GM23338 (cell line): Measurements from ENCODE around the gene FAM222A. TPM values are rescaled to one million over a fixed set of nuclear protein-coding genes. Genes with fewer than 3 reads are reported as not detected.

Experiments used
- ATAC-seq: fragments of 200-7000 bp; cut with Tn5 transposase; 3 replicates; pipeline ENCODE4 v1.9.1; 2020
- DNase-seq: peaks from one replicate; pipeline ENCODE4 v3.0.0-alpha.2; 2015; ENCODE audit warnings: low spot score
- H2AFZ ChIP-seq: fragments of 200-600 bp; sonication (generic); 2 replicates; pipeline ENCODE4 v1.8.0; 2016; ENCODE audit warnings: antibody characterized with exemption, mild to moderate bottlenecking, moderate library complexity
- H3F3A ChIP-seq: fragments of 200-600 bp; sonication (generic); replicated peaks from 2 replicates; pipeline ENCODE4 v1.8.0; 2017; ENCODE audit warnings: antibody characterized with exemption, mixed run types, low read depth
- H3K27ac ChIP-seq: fragments of 200-600 bp; sonication (generic); 2 replicates; pipeline ENCODE4 v1.6.1; 2016; ENCODE audit warnings: low read depth
- H3K27me3 ChIP-seq: fragments of 200-600 bp; sonication (generic); 2 replicates; pipeline ENCODE4 v1.8.0; 2016; ENCODE audit warnings: mild to moderate bottlenecking, mixed run types, moderate library complexity; ENCODE audit not compliant: insufficient read depth
- H3K36me3 ChIP-seq: fragments of 200-600 bp; sonication (generic); 2 replicates; pipeline ENCODE4 v1.8.0; 2016; ENCODE audit warnings: mild to moderate bottlenecking; ENCODE audit not compliant: insufficient read depth
- H3K4me1 ChIP-seq: fragments of 200-600 bp; sonication (generic); 2 replicates; pipeline ENCODE4 v1.8.0; 2016; ENCODE audit warnings: mild to moderate bottlenecking, moderate library complexity; ENCODE audit not compliant: insufficient read depth
- H3K4me2 ChIP-seq: fragments of 200-600 bp; sonication (generic); 2 replicates; pipeline ENCODE4 v1.7.1; 2017; ENCODE audit warnings: mixed run types
- H3K4me3 ChIP-seq: fragments of 200-600 bp; sonication (generic); 2 replicates; pipeline ENCODE4 v1.6.1; 2016; ENCODE audit warnings: mixed run types
- H3K79me2 ChIP-seq: fragments of 200-600 bp; sonication (generic); replicated peaks from 2 replicates; pipeline ENCODE4 v1.8.0; 2017; ENCODE audit warnings: mild to moderate bottlenecking; ENCODE audit not compliant: insufficient read depth
- H3K9me2 ChIP-seq: fragments of 200-600 bp; sonication (generic); 2 replicates; pipeline ENCODE4 v1.8.0; 2017; ENCODE audit not compliant: insufficient read depth
- H4K20me1 ChIP-seq: fragments of 200-600 bp; sonication (generic); replicated peaks from 2 replicates; pipeline ENCODE4 v1.8.0; 2017; ENCODE audit warnings: mild to moderate bottlenecking; ENCODE audit not compliant: insufficient read depth
- H3K27ac Mint-ChIP-seq: 2 replicates; pipeline ENCODE4 v1.8.0; 2020; ENCODE audit warnings: inconsistent platforms, mild to moderate bottlenecking, moderate library complexity, mixed read lengths
- H3K27me3 Mint-ChIP-seq: 3 replicates; pipeline ENCODE4 v1.8.0; 2022; ENCODE audit warnings: low read depth, mild to moderate bottlenecking, moderate library complexity, mixed read lengths, inconsistent platforms; ENCODE audit not compliant: insufficient read depth, poor library complexity
- H3K36me3 Mint-ChIP-seq: 3 replicates; pipeline ENCODE4 v1.8.0; 2021; ENCODE audit warnings: low read depth, mild to moderate bottlenecking, inconsistent platforms, moderate library complexity, mixed read lengths
- H3K4me1 Mint-ChIP-seq: 3 replicates; pipeline ENCODE4 v1.8.0; 2020; ENCODE audit warnings: mild to moderate bottlenecking, inconsistent platforms, mixed read lengths
- H3K4me3 Mint-ChIP-seq: 3 replicates; pipeline ENCODE4 v1.8.0; 2021; ENCODE audit warnings: moderate library complexity, mild to moderate bottlenecking, inconsistent platforms, mixed read lengths
- H3K9me3 Mint-ChIP-seq: 3 replicates; pipeline ENCODE4 v1.8.0; 2020; ENCODE audit warnings: moderate library complexity, mild to moderate bottlenecking, inconsistent platforms, mixed read lengths
- CREB1 ChIP-seq: fragments of 250-450 bp; sonication (Bioruptor Pico); IDR thresholded peaks from 2 replicates; pipeline ENCODE4 v1.5.0; 2020; ENCODE audit warnings: low read depth, mild to moderate bottlenecking, moderate library complexity
- EZH2 ChIP-seq: fragments of 200-600 bp; sonication (generic); IDR thresholded peaks from one replicate; pipeline ENCODE4 v1.8.0; 2017; ENCODE audit warnings: antibody characterized with exemption, mild to moderate bottlenecking, low read depth; ENCODE audit not compliant: unreplicated experiment
- EZH2phosphoT487 ChIP-seq: fragments of 200-600 bp; sonication (generic); IDR thresholded peaks from one replicate; pipeline ENCODE4 v1.8.1; 2018; ENCODE audit warnings: antibody characterized with exemption; ENCODE audit not compliant: unreplicated experiment
- JUNB ChIP-seq: IDR thresholded peaks from one replicate; pipeline ENCODE4 v1.6.1; 2016; ENCODE audit warnings: antibody characterized with exemption; ENCODE audit not compliant: unreplicated experiment
- NANOG ChIP-seq: IDR thresholded peaks from 2 replicates; pipeline ENCODE4 v1.6.1; 2016; ENCODE audit warnings: antibody characterized with exemption, borderline replicate concordance
- POLR2AphosphoS5 ChIP-seq: IDR thresholded peaks from 2 replicates; pipeline ENCODE4 v1.6.1; 2016; ENCODE audit warnings: antibody characterized with exemption, low read depth
- STAT1 ChIP-seq: IDR thresholded peaks from one replicate; pipeline ENCODE4 v1.6.1; 2016; ENCODE audit warnings: antibody characterized with exemption; ENCODE audit not compliant: unreplicated experiment
- ZNF114 ChIP-seq: fragments of 250-450 bp; sonication (Bioruptor Pico); IDR thresholded peaks from 2 replicates; pipeline ENCODE4 v1.5.0; 2020; ENCODE audit warnings: mild to moderate bottlenecking, moderate library complexity
- ZNF331 ChIP-seq: fragments of 250-450 bp; sonication (Bioruptor Pico); IDR thresholded peaks from 2 replicates; pipeline ENCODE4 v1.5.0; 2020; ENCODE audit warnings: low read depth, mild to moderate bottlenecking, moderate library complexity
- polyA plus RNA-seq: library from polyadenylated mRNA; unstranded; fragments of >200 nt; fragmentation: Nextera tagmentation; extraction: Ambion mirVana; gene quantifications from 2 replicates; pipeline ENCODE4 v1.2.1, GENCODE V29; 2016
- total RNA-seq: library from RNA; depleted of rRNA; stranded (reverse); fragments of >200 nt; shearing (Covaris generic); gene quantifications from 2 replicates; pipeline ENCODE4 v1.2.3, GENCODE V29; 2014
- TF ChIP-seq, protein P1 (sequence below): IDR thresholded peaks from one replicate; pipeline ENCODE4 v1.6.1; 2018; ENCODE audit warnings: antibody characterized with exemption; ENCODE audit not compliant: unreplicated experiment
- TF ChIP-seq, protein P2 (sequence below), 2 experiments: fragments of 200-600 bp in 1 of 2; sonication (generic) in 1 of 2; conservative IDR thresholded peaks; 2 replicates each; pipeline versions ENCODE4 v1.5.1 to v1.6.1; 2016 to 2017; ENCODE audit warnings: antibody characterized with exemption in 2 of 2, low read depth in 2 of 2, mild to moderate bottlenecking in 2 of 2, moderate library complexity in 1 of 2
- TF ChIP-seq, protein P3 (sequence below): IDR thresholded peaks from 2 replicates; pipeline ENCODE4 v1.6.1; 2016; ENCODE audit warnings: antibody characterized with exemption
- TF ChIP-seq, protein P4 (sequence below): fragments of 250-450 bp; sonication (Bioruptor Pico); IDR thresholded peaks from 2 replicates; pipeline ENCODE4 v1.5.0; 2020; ENCODE audit warnings: mild to moderate bottlenecking, moderate library complexity

The FAM222A gene
- total and polyA plus RNA-seq, 2 experiments from 2014 or later, result 0.78 to 2.1 TPM

DNA sequence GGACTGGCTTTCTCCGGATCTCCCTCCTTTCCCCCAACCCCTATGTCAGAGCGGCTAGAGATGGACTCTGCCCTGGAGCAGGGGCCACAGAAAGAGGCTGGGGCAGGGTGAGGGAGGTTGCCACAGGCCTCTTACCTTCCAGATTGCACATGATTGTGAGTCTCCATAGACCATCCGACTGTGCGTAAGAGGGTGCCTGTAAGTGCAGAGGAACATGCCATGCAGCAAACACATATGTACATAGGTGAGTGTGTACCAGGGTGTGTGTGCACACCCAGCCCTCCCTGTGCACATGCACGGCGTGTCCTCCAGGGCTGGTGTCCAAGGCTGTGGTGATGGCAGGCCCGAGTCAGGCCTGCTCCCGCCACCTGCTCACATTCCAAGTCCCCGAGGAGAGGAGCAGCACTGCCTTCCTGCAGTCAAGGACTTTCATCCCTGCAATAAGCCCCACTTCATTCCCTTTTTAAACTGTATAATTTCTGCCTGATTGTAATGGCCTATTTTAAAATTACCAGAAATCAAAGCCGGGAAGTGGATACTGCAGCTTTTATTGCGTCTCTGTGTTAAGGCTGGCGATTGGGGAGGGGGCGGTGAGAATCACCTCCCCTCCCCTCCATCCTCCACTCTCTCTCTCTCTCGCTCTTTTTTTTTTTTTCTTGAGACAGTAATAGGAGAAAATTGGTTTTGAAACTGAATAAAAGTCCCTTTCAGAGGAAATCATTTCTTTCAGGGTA is 28.5 kb downstream of the FAM222A start:
- Mint-ChIP-seq H3K4me3 (no peak overlapping the region), H3K36me3 (no peaks in the 10 kb centered on the region), H3K27me3 (peaks cover 17% of the 10 kb centered on the region), H3K27ac (no peak overlapping the region), H3K9me3 (no peaks in the 10 kb centered on the region; the same call in 2 of the 3 replicates), H3K4me1 (peaks cover 24% of the 10 kb centered on the region)
- H3K9me2 ChIP-seq, result no peaks in the 10 kb centered on the region
- no peak overlapping the region for H3K4me3 ChIP-seq
- no peaks in the 10 kb centered on the region for H3K79me2 ChIP-seq
- no peak for DNase-seq
- H2AFZ ChIP-seq, result no peak overlapping the region
- no peaks in the 10 kb centered on the region for H3K36me3 ChIP-seq
- no peak overlapping the region for H3K27ac ChIP-seq
- no peaks in the 10 kb centered on the region for H3F3A ChIP-seq
- no peaks in the 10 kb centered on the region for H3K27me3 ChIP-seq
- TF ChIP-seq POLR2AphosphoS5 (no peak), ZNF331 (CRISPR knock-in tag) (no peak), JUNB (no peak), EZH2 (no peak), EZH2phosphoT487 (no peak), STAT1 (no peak), CREB1 (no peak), NANOG (no peak), ZNF114 (CRISPR knock-in tag) (no peak)
- TF ChIP-seq, protein P1, sequence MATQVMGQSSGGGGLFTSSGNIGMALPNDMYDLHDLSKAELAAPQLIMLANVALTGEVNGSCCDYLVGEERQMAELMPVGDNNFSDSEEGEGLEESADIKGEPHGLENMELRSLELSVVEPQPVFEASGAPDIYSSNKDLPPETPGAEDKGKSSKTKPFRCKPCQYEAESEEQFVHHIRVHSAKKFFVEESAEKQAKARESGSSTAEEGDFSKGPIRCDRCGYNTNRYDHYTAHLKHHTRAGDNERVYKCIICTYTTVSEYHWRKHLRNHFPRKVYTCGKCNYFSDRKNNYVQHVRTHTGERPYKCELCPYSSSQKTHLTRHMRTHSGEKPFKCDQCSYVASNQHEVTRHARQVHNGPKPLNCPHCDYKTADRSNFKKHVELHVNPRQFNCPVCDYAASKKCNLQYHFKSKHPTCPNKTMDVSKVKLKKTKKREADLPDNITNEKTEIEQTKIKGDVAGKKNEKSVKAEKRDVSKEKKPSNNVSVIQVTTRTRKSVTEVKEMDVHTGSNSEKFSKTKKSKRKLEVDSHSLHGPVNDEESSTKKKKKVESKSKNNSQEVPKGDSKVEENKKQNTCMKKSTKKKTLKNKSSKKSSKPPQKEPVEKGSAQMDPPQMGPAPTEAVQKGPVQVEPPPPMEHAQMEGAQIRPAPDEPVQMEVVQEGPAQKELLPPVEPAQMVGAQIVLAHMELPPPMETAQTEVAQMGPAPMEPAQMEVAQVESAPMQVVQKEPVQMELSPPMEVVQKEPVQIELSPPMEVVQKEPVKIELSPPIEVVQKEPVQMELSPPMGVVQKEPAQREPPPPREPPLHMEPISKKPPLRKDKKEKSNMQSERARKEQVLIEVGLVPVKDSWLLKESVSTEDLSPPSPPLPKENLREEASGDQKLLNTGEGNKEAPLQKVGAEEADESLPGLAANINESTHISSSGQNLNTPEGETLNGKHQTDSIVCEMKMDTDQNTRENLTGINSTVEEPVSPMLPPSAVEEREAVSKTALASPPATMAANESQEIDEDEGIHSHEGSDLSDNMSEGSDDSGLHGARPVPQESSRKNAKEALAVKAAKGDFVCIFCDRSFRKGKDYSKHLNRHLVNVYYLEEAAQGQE, result no peak
- TF ChIP-seq, protein P2, sequence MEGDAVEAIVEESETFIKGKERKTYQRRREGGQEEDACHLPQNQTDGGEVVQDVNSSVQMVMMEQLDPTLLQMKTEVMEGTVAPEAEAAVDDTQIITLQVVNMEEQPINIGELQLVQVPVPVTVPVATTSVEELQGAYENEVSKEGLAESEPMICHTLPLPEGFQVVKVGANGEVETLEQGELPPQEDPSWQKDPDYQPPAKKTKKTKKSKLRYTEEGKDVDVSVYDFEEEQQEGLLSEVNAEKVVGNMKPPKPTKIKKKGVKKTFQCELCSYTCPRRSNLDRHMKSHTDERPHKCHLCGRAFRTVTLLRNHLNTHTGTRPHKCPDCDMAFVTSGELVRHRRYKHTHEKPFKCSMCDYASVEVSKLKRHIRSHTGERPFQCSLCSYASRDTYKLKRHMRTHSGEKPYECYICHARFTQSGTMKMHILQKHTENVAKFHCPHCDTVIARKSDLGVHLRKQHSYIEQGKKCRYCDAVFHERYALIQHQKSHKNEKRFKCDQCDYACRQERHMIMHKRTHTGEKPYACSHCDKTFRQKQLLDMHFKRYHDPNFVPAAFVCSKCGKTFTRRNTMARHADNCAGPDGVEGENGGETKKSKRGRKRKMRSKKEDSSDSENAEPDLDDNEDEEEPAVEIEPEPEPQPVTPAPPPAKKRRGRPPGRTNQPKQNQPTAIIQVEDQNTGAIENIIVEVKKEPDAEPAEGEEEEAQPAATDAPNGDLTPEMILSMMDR (conservative IDR thresholded peaks at IDR 0.05; ENCODE audit: low read depth in 2 of 2), result no peak
- TF ChIP-seq, protein P3, sequence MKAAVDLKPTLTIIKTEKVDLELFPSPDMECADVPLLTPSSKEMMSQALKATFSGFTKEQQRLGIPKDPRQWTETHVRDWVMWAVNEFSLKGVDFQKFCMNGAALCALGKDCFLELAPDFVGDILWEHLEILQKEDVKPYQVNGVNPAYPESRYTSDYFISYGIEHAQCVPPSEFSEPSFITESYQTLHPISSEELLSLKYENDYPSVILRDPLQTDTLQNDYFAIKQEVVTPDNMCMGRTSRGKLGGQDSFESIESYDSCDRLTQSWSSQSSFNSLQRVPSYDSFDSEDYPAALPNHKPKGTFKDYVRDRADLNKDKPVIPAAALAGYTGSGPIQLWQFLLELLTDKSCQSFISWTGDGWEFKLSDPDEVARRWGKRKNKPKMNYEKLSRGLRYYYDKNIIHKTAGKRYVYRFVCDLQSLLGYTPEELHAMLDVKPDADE, result no peak
- TF ChIP-seq, protein P4, sequence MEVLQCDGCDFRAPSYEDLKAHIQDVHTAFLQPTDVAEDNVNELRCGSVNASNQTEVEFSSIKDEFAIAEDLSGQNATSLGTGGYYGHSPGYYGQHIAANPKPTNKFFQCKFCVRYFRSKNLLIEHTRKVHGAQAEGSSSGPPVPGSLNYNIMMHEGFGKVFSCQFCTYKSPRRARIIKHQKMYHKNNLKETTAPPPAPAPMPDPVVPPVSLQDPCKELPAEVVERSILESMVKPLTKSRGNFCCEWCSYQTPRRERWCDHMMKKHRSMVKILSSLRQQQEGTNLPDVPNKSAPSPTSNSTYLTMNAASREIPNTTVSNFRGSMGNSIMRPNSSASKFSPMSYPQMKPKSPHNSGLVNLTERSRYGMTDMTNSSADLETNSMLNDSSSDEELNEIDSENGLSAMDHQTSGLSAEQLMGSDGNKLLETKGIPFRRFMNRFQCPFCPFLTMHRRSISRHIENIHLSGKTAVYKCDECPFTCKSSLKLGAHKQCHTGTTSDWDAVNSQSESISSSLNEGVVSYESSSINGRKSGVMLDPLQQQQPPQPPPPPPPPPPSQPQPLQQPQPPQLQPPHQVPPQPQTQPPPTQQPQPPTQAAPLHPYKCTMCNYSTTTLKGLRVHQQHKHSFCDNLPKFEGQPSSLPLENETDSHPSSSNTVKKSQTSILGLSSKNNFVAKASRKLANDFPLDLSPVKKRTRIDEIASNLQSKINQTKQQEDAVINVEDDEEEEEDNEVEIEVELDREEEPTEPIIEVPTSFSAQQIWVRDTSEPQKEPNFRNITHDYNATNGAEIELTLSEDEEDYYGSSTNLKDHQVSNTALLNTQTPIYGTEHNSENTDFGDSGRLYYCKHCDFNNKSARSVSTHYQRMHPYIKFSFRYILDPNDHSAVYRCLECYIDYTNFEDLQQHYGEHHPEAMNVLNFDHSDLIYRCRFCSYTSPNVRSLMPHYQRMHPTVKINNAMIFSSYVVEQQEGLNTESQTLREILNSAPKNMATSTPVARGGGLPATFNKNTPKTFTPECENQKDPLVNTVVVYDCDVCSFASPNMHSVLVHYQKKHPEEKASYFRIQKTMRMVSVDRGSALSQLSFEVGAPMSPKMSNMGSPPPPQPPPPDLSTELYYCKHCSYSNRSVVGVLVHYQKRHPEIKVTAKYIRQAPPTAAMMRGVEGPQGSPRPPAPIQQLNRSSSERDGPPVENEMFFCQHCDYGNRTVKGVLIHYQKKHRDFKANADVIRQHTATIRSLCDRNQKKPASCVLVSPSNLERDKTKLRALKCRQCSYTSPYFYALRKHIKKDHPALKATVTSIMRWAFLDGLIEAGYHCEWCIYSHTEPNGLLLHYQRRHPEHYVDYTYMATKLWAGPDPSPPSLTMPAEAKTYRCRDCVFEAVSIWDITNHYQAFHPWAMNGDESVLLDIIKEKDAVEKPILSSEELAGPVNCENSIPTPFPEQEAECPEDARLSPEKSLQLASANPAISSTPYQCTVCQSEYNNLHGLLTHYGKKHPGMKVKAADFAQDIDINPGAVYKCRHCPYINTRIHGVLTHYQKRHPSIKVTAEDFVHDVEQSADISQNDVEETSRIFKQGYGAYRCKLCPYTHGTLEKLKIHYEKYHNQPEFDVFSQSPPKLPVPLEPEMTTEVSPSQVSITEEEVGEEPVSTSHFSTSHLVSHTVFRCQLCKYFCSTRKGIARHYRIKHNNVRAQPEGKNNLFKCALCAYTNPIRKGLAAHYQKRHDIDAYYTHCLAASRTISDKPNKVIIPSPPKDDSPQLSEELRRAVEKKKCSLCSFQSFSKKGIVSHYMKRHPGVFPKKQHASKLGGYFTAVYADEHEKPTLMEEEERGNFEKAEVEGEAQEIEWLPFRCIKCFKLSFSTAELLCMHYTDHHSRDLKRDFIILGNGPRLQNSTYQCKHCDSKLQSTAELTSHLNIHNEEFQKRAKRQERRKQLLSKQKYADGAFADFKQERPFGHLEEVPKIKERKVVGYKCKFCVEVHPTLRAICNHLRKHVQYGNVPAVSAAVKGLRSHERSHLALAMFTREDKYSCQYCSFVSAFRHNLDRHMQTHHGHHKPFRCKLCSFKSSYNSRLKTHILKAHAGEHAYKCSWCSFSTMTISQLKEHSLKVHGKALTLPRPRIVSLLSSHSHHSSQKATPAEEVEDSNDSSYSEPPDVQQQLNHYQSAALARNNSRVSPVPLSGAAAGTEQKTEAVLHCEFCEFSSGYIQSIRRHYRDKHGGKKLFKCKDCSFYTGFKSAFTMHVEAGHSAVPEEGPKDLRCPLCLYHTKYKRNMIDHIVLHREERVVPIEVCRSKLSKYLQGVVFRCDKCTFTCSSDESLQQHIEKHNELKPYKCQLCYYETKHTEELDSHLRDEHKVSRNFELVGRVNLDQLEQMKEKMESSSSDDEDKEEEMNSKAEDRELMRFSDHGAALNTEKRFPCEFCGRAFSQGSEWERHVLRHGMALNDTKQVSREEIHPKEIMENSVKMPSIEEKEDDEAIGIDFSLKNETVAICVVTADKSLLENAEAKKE (CRISPR knock-in tag), result no peak
- no peaks in the 10 kb centered on the region; the same call in 1 of the 2 replicates for H4K20me1 ChIP-seq
- H3K4me1 ChIP-seq, result peaks cover 8% of the 10 kb centered on the region; the same call in 1 of the 2 replicates
- no peak for ATAC-seq
- H3K4me2 ChIP-seq, result no peak overlapping the region
